IPS-11a (cell line): ENCODE data around the gene CCDC93.
"Not testable (repeated sequence)": the region's sequence is repeated elsewhere in the genome, so short reads cannot be mapped to it uniquely, and the experiment has no call there.

Experiments
- H3K4me3 ChIP-seq: one replicate; pipeline ENCODE4 v1.5.1; 2013; ENCODE audit warnings: low read depth, low read length, control low read depth

CCDC93 gene

DNA sequence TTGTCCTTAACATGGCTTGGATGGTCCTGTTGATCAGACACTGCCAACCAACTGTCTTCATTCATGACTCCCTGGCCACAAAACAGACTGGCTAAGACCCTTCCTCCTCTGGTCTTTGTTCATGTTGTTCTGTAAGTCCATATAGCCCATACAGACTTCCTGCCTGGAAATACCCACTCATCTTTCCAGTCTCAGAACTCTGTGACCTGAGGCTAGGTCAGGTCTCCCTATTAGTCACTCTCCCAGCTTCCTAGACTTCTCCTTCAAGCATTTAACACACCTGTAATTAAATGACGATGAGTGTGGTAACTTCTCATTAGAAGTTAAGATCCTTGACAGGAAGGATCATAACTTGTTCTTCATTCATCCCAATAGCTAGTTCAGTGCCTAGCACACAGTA is 56.3 kb downstream of the CCDC93 start:
- no peak overlapping the region for H3K4me3 ChIP-seq

DNA sequence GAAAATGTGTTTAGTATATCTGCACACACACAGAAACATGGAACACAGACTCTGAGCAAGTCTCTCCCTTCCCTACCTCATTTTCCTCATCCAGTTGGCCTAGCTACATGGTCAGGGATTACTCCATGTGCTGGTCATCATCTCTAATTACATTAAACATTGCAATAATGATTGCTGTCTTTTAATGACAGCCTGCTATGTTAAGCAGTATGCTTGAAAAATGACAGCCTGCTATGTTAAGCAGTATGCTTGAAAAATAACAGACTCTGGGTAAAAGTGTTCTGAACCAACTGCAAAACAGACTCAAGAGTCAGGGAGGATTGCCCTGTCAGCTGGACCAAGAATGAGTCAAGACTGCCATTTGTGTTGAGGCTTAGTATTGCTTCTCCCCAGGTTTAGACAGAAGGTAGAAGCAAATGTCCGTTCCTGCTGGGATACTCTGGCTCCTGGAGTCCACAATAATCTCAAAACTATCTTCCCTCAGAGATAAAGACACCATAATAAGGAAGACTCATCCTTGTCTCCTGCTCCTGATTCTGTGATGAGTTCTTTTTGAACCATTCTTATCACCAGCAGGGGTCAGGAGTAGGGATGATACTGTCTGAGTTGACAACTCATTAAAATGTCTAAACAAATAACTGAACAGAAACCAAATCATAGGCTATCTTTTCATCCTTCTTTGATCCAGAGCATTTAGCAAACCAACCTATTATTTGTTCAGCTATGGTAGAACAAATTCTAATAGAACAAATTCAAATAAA is 57.7 kb downstream of the CCDC93 start:
- H3K4me3 ChIP-seq, result no peak overlapping the region

DNA sequence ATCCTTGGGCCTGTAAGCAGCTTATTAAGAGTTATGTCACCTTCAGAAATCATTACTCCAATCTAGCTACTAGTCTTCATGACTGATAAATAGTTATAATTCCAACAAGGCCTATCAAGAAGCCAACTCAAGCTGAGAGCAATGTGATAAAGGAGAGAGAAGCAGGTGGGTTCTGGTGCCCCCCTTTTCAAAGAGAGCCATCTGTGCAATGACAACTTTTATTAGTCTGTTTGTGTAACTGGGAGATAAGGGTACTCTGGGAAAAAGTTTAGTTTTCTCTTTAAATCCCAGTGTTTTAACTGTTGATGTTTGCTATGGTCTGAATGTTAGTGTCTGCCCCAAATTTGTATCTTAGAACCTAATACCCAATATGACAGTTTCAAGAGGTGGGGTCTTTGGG is 60.6 kb downstream of the CCDC93 start:
- no peak overlapping the region for H3K4me3 ChIP-seq

DNA sequence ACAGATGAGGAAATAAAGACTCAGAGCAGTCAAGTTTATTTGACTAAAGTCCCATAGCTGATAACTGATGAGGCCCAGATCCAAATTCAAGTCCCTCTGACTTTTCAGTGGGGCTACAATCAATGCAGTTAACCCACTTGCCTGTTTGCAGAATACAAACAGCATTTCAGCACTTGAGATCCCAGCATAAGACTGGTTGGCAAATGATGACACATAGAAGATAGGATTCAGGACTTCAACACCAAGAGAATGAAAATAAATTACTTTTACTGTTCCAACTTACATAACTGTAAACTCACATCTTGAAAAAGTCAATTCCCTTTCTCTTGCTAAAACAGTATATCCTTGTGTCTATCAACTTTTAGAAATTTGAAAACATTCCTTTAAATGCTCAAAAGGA is 61.2 kb downstream of the CCDC93 start:
- H3K4me3 ChIP-seq, result no peak overlapping the region

- no peak overlapping the region for H3K4me3 ChIP-seq
These were observed 61.6 kb downstream of the CCDC93 start for GRCh38 chr2:117952228-117952627.

DNA sequence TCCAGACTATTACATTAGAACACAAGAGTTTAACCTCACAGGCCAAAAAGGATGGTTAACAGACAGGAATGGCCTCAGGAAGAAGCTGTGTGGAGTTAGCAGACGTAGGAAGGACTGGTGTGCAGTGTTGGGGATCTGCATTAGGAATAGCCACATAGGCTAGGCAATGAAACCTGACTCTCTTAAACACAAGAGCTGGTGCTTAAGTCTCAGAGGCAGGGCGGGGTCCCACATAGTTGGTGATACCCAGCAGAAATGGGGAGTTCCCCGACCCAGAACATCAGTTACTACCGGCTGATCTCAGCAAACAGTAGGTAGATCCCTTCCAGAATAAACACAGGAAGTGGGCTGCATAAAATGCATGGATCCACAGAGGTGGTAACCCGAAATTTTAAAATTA is 64.1 kb downstream of the CCDC93 start:
- H3K4me3 ChIP-seq, result no peak overlapping the region

DNA sequence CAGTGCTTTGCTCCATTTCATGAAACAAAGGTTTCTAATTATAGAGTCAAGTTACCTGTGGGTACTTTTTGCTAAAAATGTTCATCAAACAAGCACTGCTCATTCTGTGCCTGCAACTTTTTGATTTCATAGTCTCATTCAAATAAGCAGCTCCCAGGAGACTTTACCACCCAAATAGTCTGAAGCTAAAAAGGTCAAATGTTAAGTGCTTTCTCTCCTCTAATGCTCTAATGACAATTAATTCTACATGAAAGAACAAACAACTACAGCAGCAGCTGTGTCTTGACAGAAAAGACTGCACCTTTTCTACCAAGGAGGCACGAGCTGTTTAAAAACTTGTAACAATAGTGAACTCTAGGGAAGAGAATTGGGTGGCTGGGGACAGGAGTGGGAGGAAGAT is 65.3 kb downstream of the CCDC93 start:
- H3K4me3 ChIP-seq, result no peak overlapping the region

GRCh38 chr2:117945296-117945695 is 68.6 kb downstream of the CCDC93 start:
- H3K4me3 ChIP-seq, result no peak overlapping the region

DNA sequence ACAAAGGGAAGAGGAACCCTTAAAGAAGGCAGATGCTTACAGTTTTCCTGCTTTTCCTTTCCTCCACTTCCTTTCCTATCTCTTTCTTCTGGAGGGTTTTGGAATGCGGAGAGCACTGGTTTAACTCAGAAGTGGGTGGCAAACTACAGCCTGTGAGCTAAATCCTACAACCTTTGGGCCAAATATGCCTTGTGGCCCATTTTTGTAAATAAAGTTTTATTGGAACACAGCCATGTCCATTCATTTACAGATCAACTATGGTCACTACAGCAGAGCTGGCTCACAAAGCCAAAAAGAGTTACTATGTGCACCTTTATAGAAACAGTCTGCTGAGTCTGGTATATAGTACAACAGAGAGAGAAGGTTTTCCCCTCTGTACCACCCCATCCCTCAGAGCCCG is 69.1 kb downstream of the CCDC93 start:
- H3K4me3 ChIP-seq, result no peak overlapping the region

GRCh38 chr2:117943013-117943672 is 70.7 kb downstream of the CCDC93 start:
- no peak overlapping the region for H3K4me3 ChIP-seq

- no peak overlapping the region for H3K4me3 ChIP-seq
These were observed 71.3 kb downstream of the CCDC93 start for GRCh38 chr2:117942551-117942950.

- no peak overlapping the region for H3K4me3 ChIP-seq
These were observed 72.2 kb downstream of the CCDC93 start for GRCh38 chr2:117941693-117942092.

DNA sequence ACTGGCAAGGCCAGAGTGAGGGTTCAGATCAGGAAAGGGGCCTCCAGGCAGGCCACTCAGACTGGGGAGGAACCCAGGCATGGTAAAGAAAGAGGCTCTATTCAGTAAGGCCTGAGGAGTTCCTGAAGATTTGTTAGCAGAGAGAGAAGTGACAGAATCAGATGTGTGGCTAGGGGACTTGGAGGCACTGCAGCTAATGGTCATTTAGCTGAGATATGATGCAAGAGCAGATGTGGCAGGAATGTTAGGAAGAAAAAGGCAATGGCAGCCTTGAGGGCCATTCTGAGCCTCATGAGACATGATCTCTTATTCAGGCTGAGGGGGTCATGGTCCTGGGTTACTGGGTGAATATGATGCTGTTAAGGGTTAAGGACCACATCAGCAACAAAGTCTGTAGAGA is 73.4 kb downstream of the CCDC93 start:
- H3K4me3 ChIP-seq, result no peak overlapping the region

GRCh38 chr2:117938611-117939010 is 75.3 kb downstream of the CCDC93 start:
- no peak overlapping the region for H3K4me3 ChIP-seq

GRCh38 chr2:117936871-117937428 is 76.9 kb downstream of the CCDC93 start:
- H3K4me3 ChIP-seq, result no peak overlapping the region

DNA sequence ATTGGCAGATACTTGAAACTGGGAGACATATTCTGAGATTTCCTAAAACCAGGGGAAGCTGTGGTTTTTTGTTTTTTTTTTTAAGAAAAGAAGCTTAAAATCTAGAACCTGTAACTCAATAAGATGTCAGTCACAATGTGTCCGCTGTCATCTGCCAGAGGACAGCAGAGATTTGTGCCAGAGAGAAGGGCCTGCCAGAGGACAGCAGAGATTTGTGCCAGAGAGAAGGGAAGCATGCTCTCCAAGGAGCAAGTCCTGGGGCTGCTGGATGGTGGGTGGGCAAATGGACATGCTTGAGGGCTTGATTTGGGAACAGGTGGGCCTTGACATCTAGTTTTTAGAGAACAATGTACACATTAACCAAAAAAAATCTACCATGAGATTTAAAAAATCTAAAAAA is 77.9 kb downstream of the CCDC93 start:
- no peak overlapping the region for H3K4me3 ChIP-seq

DNA sequence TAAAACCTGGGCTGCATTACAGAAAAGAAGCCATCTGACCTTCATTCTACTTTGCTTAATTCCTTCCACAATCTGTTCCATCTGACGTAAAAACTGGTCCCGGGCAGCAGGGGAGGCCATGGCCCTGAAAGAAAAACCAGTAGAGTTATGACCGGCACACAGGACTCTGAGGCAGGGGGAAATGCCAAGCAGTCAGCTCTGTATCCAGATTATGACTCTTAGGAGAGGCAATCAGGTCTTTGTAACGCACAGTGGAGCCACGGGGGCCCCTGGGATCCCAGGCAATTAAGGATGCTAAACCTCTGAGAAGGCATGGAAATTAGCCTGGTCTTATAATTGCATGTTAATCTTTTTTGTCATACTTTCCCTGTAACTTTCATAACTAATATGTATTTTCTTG is 78.4 kb downstream of the CCDC93 start:
- no peak overlapping the region for H3K4me3 ChIP-seq

- H3K4me3 ChIP-seq, result no peak overlapping the region
These were observed 80.0 kb downstream of the CCDC93 start for GRCh38 chr2:117933884-117934354.

DNA sequence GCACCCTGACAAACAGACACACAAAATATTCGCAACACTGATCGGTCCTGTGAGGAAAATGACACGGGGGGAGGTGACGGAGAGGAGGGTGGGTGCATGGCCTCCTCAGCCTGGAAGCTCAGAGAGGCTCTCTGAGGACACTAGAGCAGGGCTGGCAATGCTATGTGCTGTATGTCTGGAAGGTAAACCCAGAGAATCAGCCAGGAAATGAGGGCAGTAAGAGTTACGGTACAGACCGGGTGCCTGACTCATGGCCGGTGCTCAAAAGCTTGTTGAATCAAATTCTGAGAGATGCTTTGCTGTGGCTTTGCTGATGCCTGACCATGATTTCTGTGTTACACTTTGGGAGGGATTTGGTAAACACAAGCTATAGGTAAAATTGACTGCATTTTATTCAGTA is 81.9 kb downstream of the CCDC93 start:
- H3K4me3 ChIP-seq, result no peak overlapping the region

GRCh38 chr2:117931266-117931665 is 82.6 kb downstream of the CCDC93 start:
- no peak overlapping the region for H3K4me3 ChIP-seq

DNA sequence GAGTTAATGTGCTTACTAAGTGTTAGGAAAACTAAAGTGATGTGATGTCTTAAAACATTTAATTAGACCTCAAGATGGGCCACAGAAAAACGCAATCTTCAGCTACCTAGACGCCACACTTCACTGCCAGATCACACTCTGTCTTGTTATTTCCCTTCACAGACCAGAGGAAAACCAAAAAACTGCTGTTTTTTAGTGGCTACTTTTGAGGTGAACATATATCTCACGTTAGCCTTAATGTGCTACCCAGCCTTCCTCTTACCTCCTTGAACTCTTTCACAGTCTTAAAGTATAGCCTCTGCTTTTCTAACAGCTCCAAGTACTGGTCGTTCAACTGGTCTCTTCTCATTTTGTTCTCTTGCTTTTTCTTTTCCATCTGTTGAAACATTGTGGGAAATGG is 83.1 kb downstream of the CCDC93 start:
- H3K4me3 ChIP-seq, result no peak overlapping the region

GRCh38 chr2:117923471-117923870 is 90.4 kb downstream of the CCDC93 start:
- H3K4me3 ChIP-seq, result not testable (repeated sequence)
